HepG2 (cell line): ENCODE measurements around the gene C1orf159. TPM values are rescaled to one million over a fixed set of nuclear protein-coding genes. Genes with fewer than 3 reads are reported as not detected.

Experiments used
- FOXK2 ChIP-seq: fragments of 450-650 bp; IDR thresholded peaks from 2 replicates; pipeline ENCODE4 v1.6.1; 2016
- FOXO1 ChIP-seq: sonication (generic); formaldehyde crosslinking; IDR thresholded peaks from 2 replicates; pipeline ENCODE4 v1.4.0; 2020; ENCODE audit warnings: missing genetic modification reagents
- NAIF1 ChIP-seq: sonication (generic); formaldehyde crosslinking; IDR thresholded peaks from 2 replicates; pipeline ENCODE4 v1.5.0; 2020; ENCODE audit warnings: mild to moderate bottlenecking, missing genetic modification reagents, borderline replicate concordance
- NPAS2 ChIP-seq: sonication (generic); formaldehyde crosslinking; IDR thresholded peaks from 2 replicates; pipeline ENCODE4 v1.8.0; 2022; ENCODE audit warnings: mild to moderate bottlenecking, missing genetic modification reagents, borderline replicate concordance
- SP2 ChIP-seq: sonication (generic); formaldehyde crosslinking; IDR thresholded peaks from 2 replicates; pipeline ENCODE4 v1.5.1; 2020; ENCODE audit warnings: mild to moderate bottlenecking, missing genetic modification reagents
- ZNF326 ChIP-seq: sonication (generic); formaldehyde crosslinking; IDR thresholded peaks from 2 replicates; pipeline ENCODE4 v1.4.0; 2020; ENCODE audit warnings: missing genetic modification reagents, borderline replicate concordance
- ZNF350 ChIP-seq: sonication (generic); formaldehyde crosslinking; IDR thresholded peaks from 2 replicates; pipeline ENCODE4 v1.4.0; 2020; ENCODE audit warnings: mild to moderate bottlenecking, low read depth, missing genetic modification reagents, borderline replicate concordance
- ZNF530 ChIP-seq: sonication (generic); formaldehyde crosslinking; IDR thresholded peaks from 2 replicates; pipeline ENCODE4 v1.5.0; 2020; ENCODE audit warnings: low read depth, mild to moderate bottlenecking, missing genetic modification reagents
- ZNF543 ChIP-seq: sonication (generic); formaldehyde crosslinking; IDR thresholded peaks from 2 replicates; pipeline ENCODE4 v1.4.0; 2020; ENCODE audit warnings: mild to moderate bottlenecking, missing genetic modification reagents
- ZNF660 ChIP-seq: sonication (generic); formaldehyde crosslinking; IDR thresholded peaks from 2 replicates; pipeline ENCODE4 v1.5.1; 2020; ENCODE audit warnings: mild to moderate bottlenecking, low read depth, missing genetic modification reagents, borderline replicate concordance
- ZNF670 ChIP-seq: sonication (generic); formaldehyde crosslinking; IDR thresholded peaks from 2 replicates; pipeline ENCODE4 v1.8.0; 2022; ENCODE audit warnings: mild to moderate bottlenecking, missing genetic modification reagents, borderline replicate concordance
- polyA plus RNA-seq, 8 experiments: library from polyadenylated mRNA; depleted of rRNA in 3 of 8; stranded (reverse) in 7 of 8; unstranded in 1 of 8; fragments of >200 nt; fragmentation: Illumina TruSeq in 4 of 8; extraction: Trizol in 4 of 8; gene quantifications; 2 replicates each; pipeline versions ENCODE4 v1.2.1 to v1.2.3, GENCODE V29; 2011 to 2016; ENCODE audit warnings: low read depth in 4 of 8, missing spikeins in 1 of 8, mixed read lengths in 1 of 8; ENCODE audit not compliant: insufficient read depth in 1 of 8
- total RNA-seq, 5 experiments: library from RNA; depleted of rRNA; stranded (reverse); fragments of >200 nt; fragmentation: Illumina TruSeq; extraction: Trizol; gene quantifications; 2 replicates each; pipeline ENCODE4 v1.2.3, GENCODE V29; 2016; ENCODE audit warnings: low read depth in 1 of 5
- TF ChIP-seq, protein P1 (sequence below): sonication (generic); formaldehyde crosslinking; IDR thresholded peaks from 2 replicates; pipeline ENCODE4 v1.8.0; 2022; ENCODE audit warnings: mild to moderate bottlenecking, missing genetic modification reagents
- TF ChIP-seq, protein P2 (sequence below): sonication (generic); formaldehyde crosslinking; IDR thresholded peaks from one replicate; pipeline ENCODE4 v1.5.1; 2020; ENCODE audit warnings: mild to moderate bottlenecking, missing genetic modification reagents; ENCODE audit errors: not compliant biosample characterization
- TF ChIP-seq, protein P3 (sequence below): sonication (generic); formaldehyde crosslinking; IDR thresholded peaks from 2 replicates; pipeline ENCODE4 v1.5.1; 2020; ENCODE audit warnings: missing genetic modification reagents, mild to moderate bottlenecking, borderline replicate concordance

Gene C1orf159
- total and polyA plus RNA-seq, 2 of the 13 experiments (the other 11 are each of a cell fraction or from before 2014, with no cell fraction given) = 3.8 to 6.7 TPM

DNA sequence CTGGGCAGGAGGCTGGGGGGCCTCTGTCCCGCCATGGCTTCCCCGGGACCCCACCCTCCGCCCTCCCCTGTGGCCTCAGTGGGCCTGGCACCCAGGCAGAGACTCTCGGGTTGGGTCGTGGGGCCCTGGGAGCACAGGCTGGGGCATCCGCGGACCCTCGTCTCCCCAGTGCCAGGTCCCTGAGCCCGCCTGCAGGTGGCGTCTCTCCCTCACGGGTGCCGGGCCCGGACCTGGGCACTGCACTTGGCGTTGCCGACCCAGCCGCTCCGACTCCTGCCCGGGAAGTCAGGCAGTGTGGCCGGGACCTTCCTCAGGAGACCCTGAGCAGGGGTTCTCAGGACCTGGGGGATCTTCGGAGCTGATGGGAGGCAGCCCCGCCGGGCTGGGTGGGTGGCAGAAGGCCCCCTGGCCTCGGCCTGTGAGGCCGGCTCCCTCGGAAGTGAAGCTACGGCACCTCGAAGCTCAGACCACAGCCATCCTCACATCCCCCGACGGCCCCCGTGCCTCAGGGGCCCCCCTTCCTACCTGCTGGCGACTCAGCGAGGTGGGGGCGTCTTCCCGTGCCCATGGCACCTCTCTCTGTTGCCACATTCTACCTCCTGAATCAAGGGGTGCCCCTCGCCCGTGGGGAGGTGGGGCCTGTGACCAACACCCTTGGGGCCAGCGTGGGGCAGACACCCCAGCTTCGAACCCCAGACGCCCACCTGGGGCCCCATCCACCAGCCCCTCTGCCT lies 6.4 kb upstream of the C1orf159 start (continued):
- TF ChIP-seq SP2 = no peak
- TF ChIP-seq ZNF350 (CRISPR knock-in tag) = peak; percentile 14; the same call in 1 of the 2 replicates
- no peak for TF ChIP-seq FOXO1 (CRISPR knock-in tag)
- no peak for TF ChIP-seq ZNF543
- no peak for TF ChIP-seq ZNF530 (CRISPR knock-in tag)
- TF ChIP-seq ZNF326 (CRISPR knock-in tag) = no peak
- TF ChIP-seq NAIF1 (CRISPR knock-in tag) = no peak
- TF ChIP-seq NPAS2 (CRISPR knock-in tag) = no peak
- TF ChIP-seq, protein P1, sequence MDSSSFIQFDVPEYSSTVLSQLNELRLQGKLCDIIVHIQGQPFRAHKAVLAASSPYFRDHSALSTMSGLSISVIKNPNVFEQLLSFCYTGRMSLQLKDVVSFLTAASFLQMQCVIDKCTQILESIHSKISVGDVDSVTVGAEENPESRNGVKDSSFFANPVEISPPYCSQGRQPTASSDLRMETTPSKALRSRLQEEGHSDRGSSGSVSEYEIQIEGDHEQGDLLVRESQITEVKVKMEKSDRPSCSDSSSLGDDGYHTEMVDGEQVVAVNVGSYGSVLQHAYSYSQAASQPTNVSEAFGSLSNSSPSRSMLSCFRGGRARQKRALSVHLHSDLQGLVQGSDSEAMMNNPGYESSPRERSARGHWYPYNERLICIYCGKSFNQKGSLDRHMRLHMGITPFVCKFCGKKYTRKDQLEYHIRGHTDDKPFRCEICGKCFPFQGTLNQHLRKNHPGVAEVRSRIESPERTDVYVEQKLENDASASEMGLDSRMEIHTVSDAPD = no peak
- TF ChIP-seq, protein P2, sequence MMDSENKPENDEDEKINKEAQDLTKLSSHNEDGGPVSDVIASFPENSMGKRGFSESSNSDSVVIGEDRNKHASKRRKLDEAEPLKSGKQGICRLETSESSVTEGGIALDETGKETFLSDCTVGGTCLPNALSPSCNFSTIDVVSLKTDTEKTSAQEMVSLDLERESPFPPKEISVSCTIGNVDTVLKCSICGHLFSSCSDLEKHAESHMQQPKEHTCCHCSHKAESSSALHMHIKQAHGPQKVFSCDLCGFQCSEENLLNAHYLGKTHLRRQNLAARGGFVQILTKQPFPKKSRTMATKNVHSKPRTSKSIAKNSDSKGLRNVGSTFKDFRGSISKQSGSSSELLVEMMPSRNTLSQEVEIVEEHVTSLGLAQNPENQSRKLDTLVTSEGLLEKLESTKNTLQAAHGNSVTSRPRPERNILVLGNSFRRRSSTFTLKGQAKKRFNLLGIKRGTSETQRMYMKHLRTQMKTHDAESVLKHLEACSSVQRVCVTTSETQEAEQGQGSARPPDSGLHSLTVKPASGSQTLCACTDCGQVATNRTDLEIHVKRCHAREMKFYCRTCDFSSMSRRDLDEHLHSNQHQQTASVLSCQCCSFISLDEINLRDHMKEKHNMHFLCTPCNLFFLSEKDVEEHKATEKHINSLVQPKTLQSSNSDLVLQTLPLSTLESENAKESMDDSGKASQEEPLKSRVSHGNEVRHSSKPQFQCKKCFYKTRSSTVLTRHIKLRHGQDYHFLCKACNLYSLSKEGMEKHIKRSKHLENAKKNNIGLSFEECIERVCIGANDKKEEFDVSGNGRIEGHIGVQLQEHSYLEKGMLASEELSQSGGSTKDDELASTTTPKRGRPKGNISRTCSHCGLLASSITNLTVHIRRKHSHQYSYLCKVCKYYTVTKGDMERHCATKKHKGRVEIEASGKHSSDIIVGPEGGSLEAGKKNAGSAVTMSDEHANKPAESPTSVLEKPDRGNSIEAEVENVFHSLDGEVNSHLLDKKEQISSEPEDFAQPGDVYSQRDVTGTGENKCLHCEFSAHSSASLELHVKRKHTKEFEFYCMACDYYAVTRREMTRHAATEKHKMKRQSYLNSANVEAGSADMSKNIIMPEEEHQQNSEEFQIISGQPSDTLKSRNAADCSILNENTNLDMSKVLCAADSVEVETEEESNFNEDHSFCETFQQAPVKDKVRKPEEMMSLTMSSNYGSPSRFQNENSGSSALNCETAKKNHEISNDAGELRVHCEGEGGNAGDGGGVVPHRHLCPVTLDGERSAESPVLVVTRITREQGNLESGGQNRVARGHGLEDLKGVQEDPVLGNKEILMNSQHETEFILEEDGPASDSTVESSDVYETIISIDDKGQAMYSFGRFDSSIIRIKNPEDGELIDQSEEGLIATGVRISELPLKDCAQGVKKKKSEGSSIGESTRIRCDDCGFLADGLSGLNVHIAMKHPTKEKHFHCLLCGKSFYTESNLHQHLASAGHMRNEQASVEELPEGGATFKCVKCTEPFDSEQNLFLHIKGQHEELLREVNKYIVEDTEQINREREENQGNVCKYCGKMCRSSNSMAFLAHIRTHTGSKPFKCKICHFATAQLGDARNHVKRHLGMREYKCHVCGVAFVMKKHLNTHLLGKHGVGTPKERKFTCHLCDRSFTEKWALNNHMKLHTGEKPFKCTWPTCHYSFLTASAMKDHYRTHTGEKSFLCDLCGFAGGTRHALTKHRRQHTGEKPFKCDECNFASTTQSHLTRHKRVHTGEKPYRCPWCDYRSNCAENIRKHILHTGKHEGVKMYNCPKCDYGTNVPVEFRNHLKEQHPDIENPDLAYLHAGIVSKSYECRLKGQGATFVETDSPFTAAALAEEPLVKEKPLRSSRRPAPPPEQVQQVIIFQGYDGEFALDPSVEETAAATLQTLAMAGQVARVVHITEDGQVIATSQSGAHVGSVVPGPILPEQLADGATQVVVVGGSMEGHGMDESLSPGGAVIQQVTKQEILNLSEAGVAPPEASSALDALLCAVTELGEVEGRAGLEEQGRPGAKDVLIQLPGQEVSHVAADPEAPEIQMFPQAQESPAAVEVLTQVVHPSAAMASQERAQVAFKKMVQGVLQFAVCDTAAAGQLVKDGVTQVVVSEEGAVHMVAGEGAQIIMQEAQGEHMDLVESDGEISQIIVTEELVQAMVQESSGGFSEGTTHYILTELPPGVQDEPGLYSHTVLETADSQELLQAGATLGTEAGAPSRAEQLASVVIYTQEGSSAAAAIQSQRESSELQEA (CRISPR knock-in tag) = no peak
- no peak for TF ChIP-seq FOXK2
- no peak for TF ChIP-seq ZNF670 (CRISPR knock-in tag)
- no peak for TF ChIP-seq ZNF660 (CRISPR knock-in tag)
- TF ChIP-seq, protein P3, sequence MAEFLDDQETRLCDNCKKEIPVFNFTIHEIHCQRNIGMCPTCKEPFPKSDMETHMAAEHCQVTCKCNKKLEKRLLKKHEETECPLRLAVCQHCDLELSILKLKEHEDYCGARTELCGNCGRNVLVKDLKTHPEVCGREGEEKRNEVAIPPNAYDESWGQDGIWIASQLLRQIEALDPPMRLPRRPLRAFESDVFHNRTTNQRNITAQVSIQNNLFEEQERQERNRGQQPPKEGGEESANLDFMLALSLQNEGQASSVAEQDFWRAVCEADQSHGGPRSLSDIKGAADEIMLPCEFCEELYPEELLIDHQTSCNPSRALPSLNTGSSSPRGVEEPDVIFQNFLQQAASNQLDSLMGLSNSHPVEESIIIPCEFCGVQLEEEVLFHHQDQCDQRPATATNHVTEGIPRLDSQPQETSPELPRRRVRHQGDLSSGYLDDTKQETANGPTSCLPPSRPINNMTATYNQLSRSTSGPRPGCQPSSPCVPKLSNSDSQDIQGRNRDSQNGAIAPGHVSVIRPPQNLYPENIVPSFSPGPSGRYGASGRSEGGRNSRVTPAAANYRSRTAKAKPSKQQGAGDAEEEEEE (CRISPR knock-in tag) = no peak
